Fibroblast of lung (primary cell): ENCODE results near the gene EXPH5.

Experiments
- EZH2 ChIP-seq: IDR thresholded peaks from 2 replicates; pipeline ENCODE4 v1.5.1; 2012; ENCODE audit warnings: low read length, control low read depth, mild to moderate bottlenecking; ENCODE audit errors: missing control alignments
- TF ChIP-seq, protein P1 (sequence below), 2 donors: IDR thresholded peaks in 1 of 2; conservative IDR thresholded peaks in 1 of 2; 1 replicate in 1 of 2; 2 replicates in 1 of 2; pipeline ENCODE4 v1.5.1; 2011 to 2012; ENCODE audit warnings: low read length in 2 of 2, control low read depth in 1 of 2, inconsistent platforms in 1 of 2, low read depth in 1 of 2, mild to moderate bottlenecking in 1 of 2

DNA sequence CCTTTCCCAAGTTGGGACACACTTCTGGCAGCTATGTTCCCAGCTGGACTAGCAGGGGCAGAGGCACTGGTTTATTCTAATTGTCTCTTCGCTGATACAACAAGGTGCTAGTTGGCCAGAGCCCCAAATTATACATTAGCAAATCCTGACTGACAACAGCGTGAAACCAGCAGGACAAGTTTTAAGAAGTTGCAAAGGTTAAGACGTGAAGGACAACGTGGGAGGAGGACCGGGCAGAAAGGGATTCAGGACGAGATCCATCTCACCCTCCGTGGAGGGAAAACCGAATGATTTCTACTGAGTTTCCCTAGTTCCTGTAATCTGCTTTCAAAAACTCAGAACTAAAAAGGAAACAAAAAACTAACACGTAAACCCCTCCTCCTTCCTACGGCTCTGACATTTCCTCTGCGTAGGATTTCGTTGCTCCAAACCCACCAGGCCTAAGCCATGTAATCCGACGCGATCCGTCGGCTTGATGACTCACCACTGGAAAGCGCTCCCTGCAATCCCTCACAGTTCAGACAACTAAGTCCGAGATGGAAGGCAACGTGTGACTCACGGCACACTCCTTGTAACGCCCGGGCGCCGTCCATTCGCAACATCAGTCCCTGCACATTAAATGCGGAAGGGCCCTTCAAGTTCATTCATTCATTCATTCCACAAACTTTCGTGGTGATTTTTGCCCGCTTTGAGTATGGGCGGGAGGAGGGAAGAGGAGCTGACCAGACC lies 96.1 kb downstream of the EXPH5 start:
- TF ChIP-seq, protein P1, sequence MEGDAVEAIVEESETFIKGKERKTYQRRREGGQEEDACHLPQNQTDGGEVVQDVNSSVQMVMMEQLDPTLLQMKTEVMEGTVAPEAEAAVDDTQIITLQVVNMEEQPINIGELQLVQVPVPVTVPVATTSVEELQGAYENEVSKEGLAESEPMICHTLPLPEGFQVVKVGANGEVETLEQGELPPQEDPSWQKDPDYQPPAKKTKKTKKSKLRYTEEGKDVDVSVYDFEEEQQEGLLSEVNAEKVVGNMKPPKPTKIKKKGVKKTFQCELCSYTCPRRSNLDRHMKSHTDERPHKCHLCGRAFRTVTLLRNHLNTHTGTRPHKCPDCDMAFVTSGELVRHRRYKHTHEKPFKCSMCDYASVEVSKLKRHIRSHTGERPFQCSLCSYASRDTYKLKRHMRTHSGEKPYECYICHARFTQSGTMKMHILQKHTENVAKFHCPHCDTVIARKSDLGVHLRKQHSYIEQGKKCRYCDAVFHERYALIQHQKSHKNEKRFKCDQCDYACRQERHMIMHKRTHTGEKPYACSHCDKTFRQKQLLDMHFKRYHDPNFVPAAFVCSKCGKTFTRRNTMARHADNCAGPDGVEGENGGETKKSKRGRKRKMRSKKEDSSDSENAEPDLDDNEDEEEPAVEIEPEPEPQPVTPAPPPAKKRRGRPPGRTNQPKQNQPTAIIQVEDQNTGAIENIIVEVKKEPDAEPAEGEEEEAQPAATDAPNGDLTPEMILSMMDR (conservative IDR thresholded peaks at IDR 0.05 in 1 of 2, IDR thresholded peaks at IDR 0.05 in 1 of 2; ENCODE audit: low read depth in 1 of 2, low read length in 2 of 2), result no peak
- no peak for TF ChIP-seq EZH2
